GM10847 (cell line): ENCODE results near the gene LTB.

Source experiments
- POLR2A ChIP-seq: IDR thresholded peaks from 2 replicates; pipeline ENCODE4 v1.6.1; 2011; ENCODE audit not compliant: insufficient read length; ENCODE audit errors: extremely low read depth

The LTB gene

DNA sequence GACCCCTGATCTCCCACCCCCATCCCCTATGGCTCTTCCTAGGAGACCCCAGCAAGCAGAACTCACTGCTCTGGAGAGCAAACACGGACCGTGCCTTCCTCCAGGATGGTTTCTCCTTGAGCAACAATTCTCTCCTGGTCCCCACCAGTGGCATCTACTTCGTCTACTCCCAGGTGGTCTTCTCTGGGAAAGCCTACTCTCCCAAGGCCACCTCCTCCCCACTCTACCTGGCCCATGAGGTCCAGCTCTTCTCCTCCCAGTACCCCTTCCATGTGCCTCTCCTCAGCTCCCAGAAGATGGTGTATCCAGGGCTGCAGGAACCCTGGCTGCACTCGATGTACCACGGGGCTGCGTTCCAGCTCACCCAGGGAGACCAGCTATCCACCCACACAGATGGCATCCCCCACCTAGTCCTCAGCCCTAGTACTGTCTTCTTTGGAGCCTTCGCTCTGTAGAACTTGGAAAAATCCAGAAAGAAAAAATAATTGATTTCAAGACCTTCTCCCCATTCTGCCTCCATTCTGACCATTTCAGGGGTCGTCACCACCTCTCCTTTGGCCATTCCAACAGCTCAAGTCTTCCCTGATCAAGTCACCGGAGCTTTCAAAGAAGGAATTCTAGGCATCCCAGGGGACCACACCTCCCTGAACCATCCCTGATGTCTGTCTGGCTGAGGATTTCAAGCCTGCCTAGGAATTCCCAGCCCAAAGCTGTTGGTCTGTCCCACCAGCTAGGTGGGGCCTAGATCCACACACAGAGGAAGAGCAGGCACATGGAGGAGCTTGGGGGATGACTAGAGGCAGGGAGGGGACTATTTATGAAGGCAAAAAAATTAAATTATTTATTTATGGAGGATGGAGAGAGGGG is 8.8 kb downstream of the LTB start:
- TF ChIP-seq POLR2A, result no peak

DNA sequence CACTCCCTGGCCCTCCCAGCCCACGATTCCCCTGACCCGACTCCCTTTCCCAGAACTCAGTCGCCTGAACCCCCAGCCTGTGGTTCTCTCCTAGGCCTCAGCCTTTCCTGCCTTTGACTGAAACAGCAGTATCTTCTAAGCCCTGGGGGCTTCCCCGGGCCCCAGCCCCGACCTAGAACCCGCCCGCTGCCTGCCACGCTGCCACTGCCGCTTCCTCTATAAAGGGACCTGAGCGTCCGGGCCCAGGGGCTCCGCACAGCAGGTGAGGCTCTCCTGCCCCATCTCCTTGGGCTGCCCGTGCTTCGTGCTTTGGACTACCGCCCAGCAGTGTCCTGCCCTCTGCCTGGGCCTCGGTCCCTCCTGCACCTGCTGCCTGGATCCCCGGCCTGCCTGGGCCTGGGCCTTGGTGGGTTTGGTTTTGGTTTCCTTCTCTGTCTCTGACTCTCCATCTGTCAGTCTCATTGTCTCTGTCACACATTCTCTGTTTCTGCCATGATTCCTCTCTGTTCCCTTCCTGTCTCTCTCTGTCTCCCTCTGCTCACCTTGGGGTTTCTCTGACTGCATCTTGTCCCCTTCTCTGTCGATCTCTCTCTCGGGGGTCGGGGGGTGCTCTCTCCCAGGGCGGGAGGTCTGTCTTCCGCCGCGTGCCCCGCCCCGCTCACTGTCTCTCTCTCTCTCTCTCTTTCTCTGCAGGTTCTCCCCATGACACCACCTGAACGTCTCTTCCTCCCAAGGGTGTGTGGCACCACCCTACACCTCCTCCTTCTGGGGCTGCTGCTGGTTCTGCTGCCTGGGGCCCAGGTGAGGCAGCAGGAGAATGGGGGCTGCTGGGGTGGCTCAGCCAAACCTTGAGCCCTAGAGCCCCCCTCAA is 9.9 kb downstream of the LTB start, which contains the start of gene LTA:
Gene LTA (plus strand): TSS at position 249 of the 871 bp plus-strand sequence. CDS start 454 bp downstream, at position 703.
- peak; percentile 69 for TF ChIP-seq POLR2A

DNA sequence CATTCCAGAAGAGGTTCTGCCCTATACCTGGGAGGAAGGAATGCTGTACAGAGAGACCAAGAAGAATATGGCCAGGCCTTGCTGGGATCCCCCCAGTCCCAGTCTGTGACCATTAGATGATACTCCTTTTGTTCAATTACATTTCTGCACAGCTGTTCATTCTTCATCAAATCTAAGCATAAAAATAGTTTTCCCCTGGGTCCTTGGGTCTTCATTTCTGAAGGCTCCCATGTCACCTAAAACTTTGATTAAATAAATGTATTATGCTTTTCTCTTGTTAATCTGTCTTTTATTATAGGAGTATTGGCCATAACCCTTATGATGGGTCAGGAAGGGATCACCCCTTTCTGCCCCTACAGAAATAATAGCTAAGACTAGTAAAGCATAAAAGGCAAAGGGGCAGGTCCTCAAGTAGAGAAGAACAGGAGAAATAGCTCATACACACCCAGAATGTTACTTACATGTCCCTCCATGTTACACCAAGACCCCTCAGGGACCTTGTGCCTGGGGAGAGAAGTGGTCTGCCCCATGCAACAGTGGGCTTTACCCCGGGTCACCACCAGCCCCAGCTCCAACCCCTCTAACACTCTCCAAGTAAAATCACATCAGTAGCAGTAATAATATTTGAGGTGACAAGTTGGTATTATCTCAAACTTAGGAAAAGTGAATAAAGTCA is 12.2 kb downstream of the LTB start:
- TF ChIP-seq POLR2A, result no peak

DNA sequence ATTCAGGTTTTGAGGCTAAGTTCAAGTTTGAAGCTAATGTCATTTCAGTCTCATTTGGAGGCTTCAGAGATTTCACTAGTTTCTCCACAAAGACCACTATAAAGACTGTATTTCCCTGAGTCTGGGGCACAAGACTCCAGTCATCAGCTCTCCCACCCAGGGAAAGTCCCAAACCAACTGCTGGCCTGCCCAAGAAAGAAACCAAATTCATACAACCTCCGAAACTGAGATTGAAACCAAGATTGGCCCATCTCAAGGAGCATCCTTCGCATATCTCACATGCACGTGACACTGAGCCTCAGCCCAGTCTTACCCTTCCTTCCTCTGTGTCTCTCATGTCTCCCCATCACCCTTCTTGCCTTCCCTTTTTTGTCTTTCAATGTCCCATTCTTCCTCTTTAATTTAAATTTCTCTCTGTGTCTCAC is 13.7 kb downstream of the LTB start:
- TF ChIP-seq POLR2A, result no peak

DNA sequence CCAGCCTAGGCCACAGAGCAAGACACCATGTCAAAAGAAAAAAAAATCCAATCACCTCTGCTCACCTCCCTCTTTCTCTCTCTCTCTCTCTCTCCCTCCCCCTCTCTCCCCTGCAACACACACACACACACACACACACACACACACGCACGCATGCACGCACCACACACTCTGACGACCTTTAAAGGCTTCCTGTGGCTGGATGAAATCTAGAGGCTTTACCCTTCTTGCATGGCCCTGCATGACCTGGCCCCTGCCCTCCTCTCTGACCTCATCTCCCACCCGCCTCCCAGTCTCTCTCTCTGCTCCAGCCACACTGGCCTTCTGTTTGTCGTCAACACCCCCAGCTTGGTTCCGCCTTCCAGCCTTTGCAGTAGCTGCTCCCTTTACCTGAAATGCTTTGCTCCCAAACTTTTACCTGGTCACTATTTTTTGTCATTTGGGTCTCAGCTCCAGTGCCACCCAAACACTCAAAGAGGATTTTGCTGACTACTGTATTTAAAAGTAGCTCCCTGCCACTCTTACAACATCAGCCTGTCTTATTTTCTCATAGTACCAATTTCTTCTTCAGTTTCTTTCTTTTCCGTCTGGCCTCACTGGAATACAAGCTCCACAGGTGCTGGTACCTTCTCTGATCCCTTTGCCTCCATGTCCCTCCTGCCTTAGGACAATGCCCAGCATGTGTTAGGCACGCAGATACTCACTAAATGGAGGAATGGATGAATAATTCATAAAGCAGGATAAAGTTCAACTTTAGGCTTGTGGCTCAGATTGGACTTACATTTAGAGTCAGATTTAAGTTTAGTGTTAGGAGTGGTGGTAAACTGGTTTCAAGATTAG is 14.5 kb downstream of the LTB start:
- TF ChIP-seq POLR2A, result no peak

DNA sequence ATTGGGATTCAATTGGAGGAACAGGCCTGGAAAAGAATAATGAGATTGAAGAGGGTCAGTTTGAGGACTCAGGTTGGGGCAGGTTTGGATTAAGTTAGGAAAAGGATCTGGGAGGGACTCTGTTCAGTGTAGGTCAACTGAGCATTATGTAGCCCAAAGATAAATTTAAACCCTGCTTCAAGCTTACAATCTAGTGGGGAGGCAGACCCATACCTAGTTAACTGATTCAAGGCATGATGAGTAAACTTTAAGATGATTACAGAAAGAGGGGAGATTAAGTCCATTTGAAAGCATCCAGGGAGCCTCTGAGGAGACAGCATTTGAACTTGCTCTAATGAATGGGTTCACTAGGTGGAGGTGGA is 21.5 kb downstream of the LTB start:
- no peak for TF ChIP-seq POLR2A

DNA sequence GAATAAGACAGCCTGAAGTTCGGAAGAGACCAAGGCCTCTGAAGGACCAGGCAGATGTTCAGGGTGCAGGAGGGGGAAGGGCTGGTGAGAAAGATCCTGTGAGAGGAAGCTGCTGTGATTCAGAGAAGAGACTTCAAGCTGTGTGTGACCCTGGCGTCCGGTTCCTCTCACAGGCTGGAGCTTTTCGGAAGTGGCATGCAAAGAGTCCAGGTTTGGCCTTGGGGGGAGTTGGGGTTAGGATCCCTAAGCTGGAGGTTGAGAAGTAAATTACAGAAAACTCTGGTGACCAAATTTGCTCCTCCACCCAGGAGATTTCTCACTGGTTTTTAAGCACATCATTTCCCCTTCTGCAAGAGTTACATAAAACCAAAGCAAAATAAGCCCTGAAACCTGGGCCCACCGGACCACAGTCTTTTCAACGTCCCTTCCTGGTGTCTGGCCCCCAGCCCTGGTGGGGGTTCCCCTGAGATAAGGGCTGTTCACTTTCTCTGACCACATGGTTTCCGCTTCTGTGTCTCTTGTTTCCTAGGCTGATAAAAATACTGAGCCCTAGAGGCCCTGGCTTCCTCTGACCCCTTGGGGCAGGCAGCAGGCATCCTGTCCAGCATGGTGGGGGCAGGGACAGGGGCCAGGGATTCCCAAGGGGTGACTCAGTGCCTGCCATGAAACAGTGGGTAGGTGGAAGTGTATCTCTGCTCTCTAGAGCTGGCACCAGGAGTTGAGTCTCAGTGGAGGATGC is 22.1 kb downstream of the LTB start:
- no peak for TF ChIP-seq POLR2A

DNA sequence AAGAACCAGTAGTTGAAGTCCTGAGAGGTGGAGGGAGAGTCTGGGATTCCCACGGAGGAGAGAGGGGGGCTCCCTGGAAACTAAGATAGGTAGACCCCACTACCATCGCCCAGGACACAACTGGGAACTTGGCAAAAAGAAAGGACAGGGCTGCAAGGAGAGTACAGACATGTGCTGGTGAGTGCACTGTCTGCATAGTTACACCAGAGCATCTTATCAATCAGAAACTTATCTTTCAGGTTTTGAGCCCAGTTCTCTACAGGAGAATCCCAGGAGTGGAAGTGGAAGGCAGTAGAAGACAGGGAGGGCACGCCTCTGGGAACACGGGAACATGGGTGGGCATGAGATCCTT is 22.6 kb downstream of the LTB start:
- no peak for TF ChIP-seq POLR2A

DNA sequence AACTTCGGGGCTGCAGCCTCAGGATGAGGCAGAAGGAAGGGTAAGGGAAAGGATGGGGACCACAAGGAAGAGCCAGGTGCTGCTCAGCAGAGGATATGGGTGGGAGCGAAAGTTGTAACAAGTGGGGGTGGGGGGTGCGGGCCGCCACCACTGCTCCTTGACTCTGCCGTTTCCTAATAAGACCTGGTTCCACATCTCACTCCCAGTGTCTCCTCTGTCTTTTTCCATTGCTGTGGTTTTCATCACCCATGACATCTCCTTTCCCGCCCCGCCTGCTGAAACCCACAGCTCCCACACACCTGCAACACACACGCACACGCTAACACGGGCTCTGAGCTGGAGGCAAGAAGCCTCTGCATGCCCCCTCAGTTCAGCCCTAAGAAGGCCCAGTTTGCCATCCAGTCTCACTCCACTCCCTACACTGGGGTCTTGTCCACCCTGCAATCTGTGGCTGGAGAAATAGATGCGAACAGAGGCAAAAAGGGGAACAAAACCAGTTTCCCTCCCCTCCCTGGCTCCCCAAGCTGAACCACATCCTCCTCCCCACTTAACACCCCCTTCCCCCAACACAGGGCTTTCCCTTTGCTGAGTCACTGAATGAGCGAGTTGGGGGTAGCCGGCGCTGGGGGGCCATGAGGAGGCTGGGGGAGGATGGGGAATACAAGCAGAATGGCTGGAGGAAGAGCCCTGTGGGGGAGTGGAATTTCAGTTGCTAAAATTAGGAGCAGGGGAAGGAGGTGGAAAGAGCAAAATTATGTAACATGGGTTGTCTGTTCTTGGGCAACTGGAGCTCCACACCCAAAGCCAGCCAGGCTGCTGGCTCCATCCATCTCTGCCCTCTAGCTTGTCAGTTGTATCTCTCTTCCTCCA is 23.4 kb downstream of the LTB start:
- peak; percentile 35 for TF ChIP-seq POLR2A

DNA sequence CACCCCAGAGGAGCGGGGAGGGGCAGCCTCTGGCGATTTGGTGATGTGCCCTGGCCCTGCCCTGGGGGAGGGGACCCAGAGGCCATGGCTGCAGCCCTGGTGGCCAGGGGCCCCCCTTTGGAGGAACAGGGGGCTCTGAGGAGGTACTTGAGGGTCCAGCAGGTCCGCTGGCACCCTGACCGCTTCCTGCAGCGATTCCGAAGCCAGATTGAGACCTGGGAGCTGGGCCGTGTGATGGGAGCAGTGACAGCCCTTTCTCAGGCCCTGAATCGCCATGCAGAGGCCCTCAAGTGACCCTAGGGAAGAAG is 24.0 kb downstream of the LTB start:
- TF ChIP-seq POLR2A, result no peak

DNA sequence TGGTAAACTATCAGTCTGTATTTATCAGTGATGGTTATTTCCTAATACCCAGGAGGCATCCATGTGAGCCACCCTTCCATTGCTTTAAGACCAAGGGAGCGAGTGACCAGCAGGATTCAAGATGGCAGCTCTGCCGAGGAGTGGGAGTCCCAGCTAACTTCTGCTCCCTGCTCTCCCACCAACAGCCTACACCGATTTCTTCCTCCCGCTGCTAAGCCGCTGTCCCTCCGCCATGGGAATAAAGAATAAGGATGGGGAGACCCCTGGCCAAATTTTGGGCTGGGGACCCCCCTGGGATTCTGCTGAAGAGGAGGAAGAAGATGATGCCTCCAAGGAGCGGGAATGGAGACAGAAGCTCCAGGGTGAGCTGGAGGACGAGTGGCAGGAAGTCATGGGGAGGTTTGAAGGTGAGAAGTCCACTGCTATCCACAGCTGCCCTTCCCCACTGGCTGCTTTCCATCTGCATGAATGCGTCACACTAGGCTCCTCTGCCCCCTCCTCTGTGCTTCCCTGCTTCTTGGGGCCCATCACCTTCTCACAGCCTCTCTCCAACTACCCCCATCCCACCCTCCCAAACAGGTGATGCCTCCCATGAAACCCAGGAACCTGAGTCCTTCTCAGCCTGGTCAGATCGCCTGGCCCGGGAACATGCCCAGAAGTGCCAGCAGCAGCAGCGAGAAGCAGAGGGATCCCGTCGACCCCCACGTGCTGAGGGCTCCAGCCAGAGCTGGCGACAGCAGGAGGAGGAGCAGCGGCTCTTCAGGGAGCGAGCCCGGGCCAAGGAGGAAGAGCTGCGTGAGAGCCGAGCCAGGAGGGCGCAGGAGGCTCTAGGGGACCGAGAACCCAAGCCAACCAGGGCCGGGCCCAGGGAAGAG is 24.5 kb downstream of the LTB start:
- TF ChIP-seq POLR2A, result no peak

DNA sequence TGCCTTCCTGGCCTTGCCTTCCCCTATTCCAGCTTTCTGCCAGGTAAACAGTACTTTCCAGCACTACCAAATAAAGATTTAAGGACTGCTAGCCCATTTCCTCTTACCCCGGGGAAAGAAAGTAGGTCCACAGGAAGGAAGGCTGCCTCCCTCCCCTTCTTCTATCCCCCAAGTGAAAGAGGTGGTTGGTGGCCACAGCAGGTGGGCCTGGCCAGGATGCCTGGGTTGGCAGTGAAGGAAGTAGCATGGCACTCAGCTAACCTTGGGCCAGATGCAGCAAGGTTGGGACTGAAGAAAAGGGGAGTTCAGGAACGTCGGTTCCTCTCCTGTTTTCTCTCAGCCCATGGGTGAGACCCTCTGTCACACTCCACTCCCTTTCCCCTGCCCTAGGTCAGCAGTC is 25.9 kb downstream of the LTB start:
- no peak for TF ChIP-seq POLR2A

DNA sequence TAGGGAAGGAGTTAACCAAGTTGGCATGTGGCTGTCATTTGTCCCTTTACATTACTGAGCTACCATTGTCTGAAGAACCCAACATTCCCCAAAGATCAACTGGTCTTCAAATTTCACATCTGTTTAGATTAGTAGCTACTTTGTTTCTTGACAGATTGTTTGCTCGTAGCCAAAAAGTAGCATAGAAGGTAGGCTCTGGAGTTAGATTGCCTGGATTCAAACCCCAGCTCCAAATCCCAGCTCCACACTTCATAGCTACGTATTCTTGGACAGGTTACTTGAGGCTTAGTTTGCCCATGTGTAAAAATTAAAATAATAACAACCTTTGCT is 33.7 kb downstream of the LTB start:
- TF ChIP-seq POLR2A, result no peak
